HG02571 (cell line): ENCODE measurements around the gene SNX13.
"Not testable (repeated sequence)": the region's sequence is repeated elsewhere in the genome, so short reads cannot be mapped to it uniquely, and the experiment has no call there.

Experiments used
- ATAC-seq: cut with Tn5 transposase; IDR thresholded peaks from one replicate; pipeline ENCODE4 v1.9.1; 2021; ENCODE audit warnings: mild to moderate bottlenecking, moderate library complexity; ENCODE audit not compliant: unreplicated experiment

SNX13 gene

GRCh38 chr7:17852361-17852760 lies 87.9 kb downstream of the SNX13 start:
- ATAC-seq = no peak

- no peak for ATAC-seq
Measured at GRCh38 chr7:17849504-17849903, 90.8 kb downstream of the SNX13 start.

GRCh38 chr7:17848516-17848915 lies 91.8 kb downstream of the SNX13 start:
- no peak for ATAC-seq

- ATAC-seq = no peak
Measured at GRCh38 chr7:17846935-17847334, 93.4 kb downstream of the SNX13 start.

GRCh38 chr7:17845197-17845547 lies 95.1 kb downstream of the SNX13 start:
- no peak for ATAC-seq

GRCh38 chr7:17844514-17845196 lies 95.6 kb downstream of the SNX13 start:
- no peak for ATAC-seq

- no peak for ATAC-seq
Measured at GRCh38 chr7:17844022-17844421, 96.3 kb downstream of the SNX13 start.

GRCh38 chr7:17843041-17843440 lies 97.3 kb downstream of the SNX13 start:
- no peak for ATAC-seq

- no peak for ATAC-seq
Measured at GRCh38 chr7:17832820-17833355, 107.4 kb downstream of the SNX13 start.

GRCh38 chr7:17832242-17832641 lies 108.1 kb downstream of the SNX13 start:
- no peak for ATAC-seq

- no peak for ATAC-seq
Measured at GRCh38 chr7:17830206-17830605, 110.1 kb downstream of the SNX13 start.

- no peak for ATAC-seq
Measured at GRCh38 chr7:17829001-17829400, 111.3 kb downstream of the SNX13 start.

GRCh38 chr7:17822547-17823173 lies 117.6 kb downstream of the SNX13 start:
- ATAC-seq = no peak

GRCh38 chr7:17816903-17817302 lies 123.4 kb downstream of the SNX13 start:
- no peak for ATAC-seq

GRCh38 chr7:17815318-17815717 lies 125.0 kb downstream of the SNX13 start:
- no peak for ATAC-seq

- no peak for ATAC-seq
Measured at GRCh38 chr7:17814058-17814457, 126.2 kb downstream of the SNX13 start.

GRCh38 chr7:17809215-17809614 lies 131.1 kb downstream of the SNX13 start:
- not testable (repeated sequence) for ATAC-seq

- ATAC-seq = no peak
Measured at GRCh38 chr7:17807242-17807641, 133.1 kb downstream of the SNX13 start.

GRCh38 chr7:17806631-17807030 lies 133.7 kb downstream of the SNX13 start:
- no peak for ATAC-seq

- ATAC-seq = no peak
Measured at GRCh38 chr7:17802056-17802455, 138.2 kb downstream of the SNX13 start.

GRCh38 chr7:17792075-17792936 lies 148.0 kb downstream of the SNX13 start:
- ATAC-seq = no peak

- no peak for ATAC-seq
Measured at GRCh38 chr7:17787257-17787656, 153.0 kb downstream of the SNX13 start.
